DMS153 (cell line): ENCODE data around the gene OPN3.
A peak's percentile ranks its signal among the peaks of the same experiment; 100 is the strongest.

ENCODE experiments used
- DNase-seq: peaks from one replicate; lab custom pipeline; 2025; lab: John Stamatoyannopoulos, UW

OPN3 gene

GRCh38 chr1:241615043-241615974 is 24.9 kb downstream of the OPN3 start:
- no peak for DNase-seq

GRCh38 chr1:241614572-241614971 is 25.6 kb downstream of the OPN3 start:
- DNase-seq = no peak

- no peak for DNase-seq
Measured at GRCh38 chr1:241614144-241614543, 26.0 kb downstream of the OPN3 start.

- DNase-seq = no peak
Measured at GRCh38 chr1:241612533-241613477, 27.4 kb downstream of the OPN3 start.

GRCh38 chr1:241611736-241612135 is 28.4 kb downstream of the OPN3 start:
- no peak for DNase-seq

- peak; percentile 56 for DNase-seq
Measured at GRCh38 chr1:241611063-241611462, 29.1 kb downstream of the OPN3 start.

- peak; percentile 72 for DNase-seq
Measured at GRCh38 chr1:241610056-241610815, 29.9 kb downstream of the OPN3 start.

GRCh38 chr1:241608379-241609033 is 31.7 kb downstream of the OPN3 start:
- DNase-seq = no peak

GRCh38 chr1:241607497-241607896 is 32.7 kb downstream of the OPN3 start:
- no peak for DNase-seq

GRCh38 chr1:241606544-241606943 is 33.6 kb downstream of the OPN3 start:
- DNase-seq = no peak

GRCh38 chr1:241605146-241605805 is 34.9 kb downstream of the OPN3 start:
- DNase-seq = no peak

GRCh38 chr1:241603731-241604245 is 36.4 kb downstream of the OPN3 start:
- no peak for DNase-seq

GRCh38 chr1:241600496-241600901 is 39.7 kb downstream of the OPN3 start:
- DNase-seq = no peak

- no peak for DNase-seq
Measured at GRCh38 chr1:241598249-241598648, 41.9 kb downstream of the OPN3 start.

GRCh38 chr1:241596633-241597032 is 43.5 kb downstream of the OPN3 start:
- DNase-seq = no peak

- DNase-seq = no peak
Measured at GRCh38 chr1:241593186-241593585, 47.0 kb downstream of the OPN3 start.

- DNase-seq = no peak
Measured at GRCh38 chr1:241592273-241592958, 47.8 kb downstream of the OPN3 start.

GRCh38 chr1:241591736-241592135 is 48.4 kb downstream of the OPN3 start:
- DNase-seq = no peak

GRCh38 chr1:241591317-241591716 is 48.9 kb downstream of the OPN3 start:
- DNase-seq = no peak

GRCh38 chr1:241590719-241591118 is 49.5 kb downstream of the OPN3 start:
- DNase-seq = no peak
